Measurements from ENCODE around the gene ZNFX1.

The ZNFX1 gene

GRCh38 chr20:49231471-49231870 is 46.4 kb downstream of the ZNFX1 start:
- H3K36me3 ChIP-seq (ENCODE audit: control insufficient read depth, insufficient read depth, low read length) = no peaks in the 10 kb centered on the region
- H2AFZ ChIP-seq = no peak overlapping the region
- no peaks in the 10 kb centered on the region for H3K9me3 ChIP-seq (ENCODE audit: control insufficient read depth, low read length)
- no peak overlapping the region for H3K4me2 ChIP-seq (ENCODE audit: low read length)
- H3K79me2 ChIP-seq = peaks cover 2% of the 10 kb centered on the region
- H3K4me1 ChIP-seq = no peaks in the 10 kb centered on the region
- no peak overlapping the region for H3K9ac ChIP-seq
- no peak overlapping the region for H3K4me3 ChIP-seq (ENCODE audit: low read depth, low read length)
- H3K27me3 ChIP-seq (ENCODE audit: control insufficient read depth, insufficient read depth, low read length) = no peaks in the 10 kb centered on the region
- TF ChIP-seq CTCF (IDR thresholded peaks at IDR 0.05) = no peak
- no peak overlapping the region for H3K27ac ChIP-seq

- no peaks in the 10 kb centered on the region for H3K79me2 ChIP-seq
- H2AFZ ChIP-seq = no peak overlapping the region
- no peak for TF ChIP-seq CTCF (IDR thresholded peaks at IDR 0.05)
- no peaks in the 10 kb centered on the region for H3K4me1 ChIP-seq
- no peak overlapping the region for H3K4me3 ChIP-seq (ENCODE audit: low read depth, low read length)
- H3K9me3 ChIP-seq (ENCODE audit: control insufficient read depth, low read length) = no peaks in the 10 kb centered on the region
- H3K27me3 ChIP-seq (ENCODE audit: control insufficient read depth, insufficient read depth, low read length) = no peaks in the 10 kb centered on the region
- H3K9ac ChIP-seq = no peak overlapping the region
- no peaks in the 10 kb centered on the region for H3K36me3 ChIP-seq (ENCODE audit: control insufficient read depth, insufficient read depth, low read length)
- H3K27ac ChIP-seq = no peak overlapping the region
- H3K4me2 ChIP-seq (ENCODE audit: low read length) = no peak overlapping the region
Measured at GRCh38 chr20:49230561-49231133, 47.2 kb downstream of the ZNFX1 start.

GRCh38 chr20:49230021-49230420 is 47.8 kb downstream of the ZNFX1 start:
- TF ChIP-seq CTCF (IDR thresholded peaks at IDR 0.05) = no peak
- Histone ChIP-seq H3K27ac (no peak overlapping the region), H3K36me3 (ENCODE audit: control insufficient read depth, insufficient read depth, low read length) (no peaks in the 10 kb centered on the region)

GRCh38 chr20:49229381-49229780 is 48.5 kb downstream of the ZNFX1 start:
- Histone ChIP-seq H3K27ac (no peak overlapping the region), H3K36me3 (ENCODE audit: control insufficient read depth, insufficient read depth, low read length) (no peaks in the 10 kb centered on the region), H3K9me3 (ENCODE audit: control insufficient read depth, low read length) (no peaks in the 10 kb centered on the region), H2AFZ (no peak overlapping the region), H3K4me2 (ENCODE audit: low read length) (no peak overlapping the region), H3K27me3 (ENCODE audit: control insufficient read depth, insufficient read depth, low read length) (no peaks in the 10 kb centered on the region), H3K79me2 (no peaks in the 10 kb centered on the region), H3K9ac (no peak overlapping the region), H3K4me1 (no peaks in the 10 kb centered on the region), H3K4me3 (ENCODE audit: low read depth, low read length) (no peak overlapping the region)
- TF ChIP-seq CTCF (IDR thresholded peaks at IDR 0.05) = no peak

More at GRCh38 chr20:49230021-49230420, 47.8 kb downstream of the ZNFX1 start:
- Histone ChIP-seq H2AFZ (no peak overlapping the region), H3K27me3 (ENCODE audit: control insufficient read depth, insufficient read depth, low read length) (no peaks in the 10 kb centered on the region), H3K4me2 (ENCODE audit: low read length) (no peak overlapping the region), H3K9me3 (ENCODE audit: control insufficient read depth, low read length) (no peaks in the 10 kb centered on the region), H3K79me2 (no peaks in the 10 kb centered on the region), H3K9ac (no peak overlapping the region), H3K4me3 (ENCODE audit: low read depth, low read length) (no peak overlapping the region), H3K4me1 (no peaks in the 10 kb centered on the region)

- Histone ChIP-seq H3K36me3 (ENCODE audit: control insufficient read depth, insufficient read depth, low read length) (no peaks in the 10 kb centered on the region), H3K4me2 (ENCODE audit: low read length) (no peak overlapping the region), H3K27ac (no peak overlapping the region)
Measured at GRCh38 chr20:49228676-49229075, 49.2 kb downstream of the ZNFX1 start.

More at GRCh38 chr20:49228676-49229075, 49.2 kb downstream of the ZNFX1 start:
- no peaks in the 10 kb centered on the region for H3K27me3 ChIP-seq (ENCODE audit: control insufficient read depth, insufficient read depth, low read length)
- no peak overlapping the region for H2AFZ ChIP-seq
- H3K4me3 ChIP-seq (ENCODE audit: low read depth, low read length) = no peak overlapping the region
- H3K9ac ChIP-seq = no peak overlapping the region
- no peaks in the 10 kb centered on the region for H3K4me1 ChIP-seq
- H3K79me2 ChIP-seq = no peaks in the 10 kb centered on the region
- no peak for TF ChIP-seq CTCF (IDR thresholded peaks at IDR 0.05)
- no peaks in the 10 kb centered on the region for H3K9me3 ChIP-seq (ENCODE audit: control insufficient read depth, low read length)

Data from parathyroid adenoma (tissue), 2 donors.